ENCODE results near the gene H1-8. TPM values are rescaled to one million over a fixed set of nuclear protein-coding genes. Genes with fewer than 3 reads are reported as not detected.
A peak's percentile ranks its signal among the peaks of the same experiment; 100 is the strongest.

Gene H1-8
- total RNA-seq, 4 donors from 2014 or later = not detected

DNA sequence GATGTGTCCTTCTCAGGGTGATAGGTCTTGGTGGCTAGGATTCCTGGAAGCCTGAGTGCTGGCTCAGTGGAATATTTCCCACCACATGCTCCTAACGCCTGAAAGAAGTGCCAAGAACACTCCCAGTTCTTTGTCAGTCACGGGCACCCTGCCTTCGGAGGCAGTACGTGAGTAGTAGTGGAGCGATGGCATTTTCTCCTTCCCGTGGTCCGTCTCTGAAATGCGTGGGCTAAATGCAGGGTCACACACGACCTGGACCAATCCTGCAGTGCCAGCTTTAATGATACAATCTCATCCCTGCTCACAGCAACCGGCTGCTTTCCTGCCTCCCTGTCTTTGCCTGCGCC, 14.5 kb downstream of the H1-8 start:
- no peaks in the 10 kb centered on the region for H3K27me3 ChIP-seq
- DNase-seq = no peak
- H3K4me3 ChIP-seq = no peak overlapping the region
- no peaks in the 10 kb centered on the region for H3K9me3 ChIP-seq
- H3K36me3 ChIP-seq = no peaks in the 10 kb centered on the region
- in situ Hi-C loops (cut with MboI; ENCODE audit: low pct_ligation_motif_present in 1 of 4, low pct_unique_long_range_greater_than_20kb in 1 of 4, low sequenced_read_pairs in 3 of 4) (no loop called here), intact Hi-C loops (cut with DNase I; ENCODE audit: low total_unique reads) (no loop called here)
- H3K4me1 ChIP-seq = peaks cover 10 to 53% (median 24%) of the 10 kb centered on the region in 4 donors
- H3K27ac ChIP-seq = peak overlapping the region in 2 of 4 donors; percentile 28 to 34
- WGBS, 2 donors (ENCODE audit: low coverage in 1 of 2) = 61% methylated on average over 11 of the region's 11 CpGs; no CpG with 5 or more reads in 1 of the 2 donors
- TF ChIP-seq POLR2A (IDR thresholded peaks at IDR 0.05) = no peak
- no peak for TF ChIP-seq POLR2AphosphoS5 (IDR thresholded peaks at IDR 0.05)
- no peak for TF ChIP-seq EP300 (IDR thresholded peaks at IDR 0.05; ENCODE audit: low read depth)
- TF ChIP-seq, protein P1, sequence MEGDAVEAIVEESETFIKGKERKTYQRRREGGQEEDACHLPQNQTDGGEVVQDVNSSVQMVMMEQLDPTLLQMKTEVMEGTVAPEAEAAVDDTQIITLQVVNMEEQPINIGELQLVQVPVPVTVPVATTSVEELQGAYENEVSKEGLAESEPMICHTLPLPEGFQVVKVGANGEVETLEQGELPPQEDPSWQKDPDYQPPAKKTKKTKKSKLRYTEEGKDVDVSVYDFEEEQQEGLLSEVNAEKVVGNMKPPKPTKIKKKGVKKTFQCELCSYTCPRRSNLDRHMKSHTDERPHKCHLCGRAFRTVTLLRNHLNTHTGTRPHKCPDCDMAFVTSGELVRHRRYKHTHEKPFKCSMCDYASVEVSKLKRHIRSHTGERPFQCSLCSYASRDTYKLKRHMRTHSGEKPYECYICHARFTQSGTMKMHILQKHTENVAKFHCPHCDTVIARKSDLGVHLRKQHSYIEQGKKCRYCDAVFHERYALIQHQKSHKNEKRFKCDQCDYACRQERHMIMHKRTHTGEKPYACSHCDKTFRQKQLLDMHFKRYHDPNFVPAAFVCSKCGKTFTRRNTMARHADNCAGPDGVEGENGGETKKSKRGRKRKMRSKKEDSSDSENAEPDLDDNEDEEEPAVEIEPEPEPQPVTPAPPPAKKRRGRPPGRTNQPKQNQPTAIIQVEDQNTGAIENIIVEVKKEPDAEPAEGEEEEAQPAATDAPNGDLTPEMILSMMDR (IDR thresholded peaks at IDR 0.05) = no peak

DNA sequence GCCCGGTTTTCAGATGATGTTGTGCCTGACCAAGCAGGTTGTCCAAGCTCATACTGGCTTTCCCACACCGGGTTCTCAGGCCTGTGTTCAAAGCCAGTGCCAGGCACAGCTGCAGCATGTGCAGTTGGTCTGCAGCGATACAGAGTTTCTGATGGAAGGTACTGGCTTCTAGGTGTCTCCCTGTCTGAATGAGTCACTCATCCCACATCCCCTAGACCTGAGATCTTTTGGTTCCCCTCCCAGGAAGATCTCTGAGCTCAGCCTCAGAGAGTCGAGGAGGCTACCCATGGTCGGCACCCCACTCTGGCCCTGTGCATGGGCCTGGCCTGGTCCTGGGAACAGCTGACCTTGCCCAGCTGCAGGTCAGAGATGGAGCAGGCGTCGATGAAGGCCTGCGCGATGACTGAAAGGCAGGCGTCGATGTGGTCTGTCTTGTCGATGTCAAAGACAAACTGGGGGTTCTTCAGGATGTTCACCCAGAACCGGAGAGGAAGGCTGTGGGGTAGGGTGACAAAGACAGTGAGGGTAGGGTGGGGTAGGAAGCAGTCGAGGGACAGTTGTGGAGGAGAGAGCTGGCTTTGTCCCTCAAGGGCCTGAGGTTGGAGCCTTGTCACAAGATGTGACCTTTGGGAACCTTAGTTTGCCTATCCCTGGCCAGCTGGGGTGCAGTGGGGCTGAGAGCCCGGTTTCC, 15.3 kb downstream of the H1-8 start:
- DNase-seq = no peak
- intact Hi-C loops (cut with DNase I; ENCODE audit: low total_unique reads) (loop anchor here (1.0 kb wide), 1 partner anchor 35 kb away; no protein-coding TSS in a partner anchor), in situ Hi-C loops (cut with MboI; ENCODE audit: low pct_ligation_motif_present in 1 of 4, low pct_unique_long_range_greater_than_20kb in 1 of 4, low sequenced_read_pairs in 3 of 4) (no loop called here)
- no peaks in the 10 kb centered on the region for H3K9me3 ChIP-seq
- H3K27ac ChIP-seq = peak overlapping the region in 3 of 4 donors; percentile 28 to 80 (median 34)
- WGBS, 2 donors (ENCODE audit: low coverage in 1 of 2) = 87% methylated on average over 15 of the region's 15 CpGs; no CpG with 5 or more reads in 1 of the 2 donors
- no peaks in the 10 kb centered on the region for H3K27me3 ChIP-seq
- no peak overlapping the region for H3K4me3 ChIP-seq
- no peak for TF ChIP-seq POLR2AphosphoS5 (IDR thresholded peaks at IDR 0.05)
- H3K36me3 ChIP-seq = no peaks in the 10 kb centered on the region
- peaks cover 10 to 53% (median 24%) of the 10 kb centered on the region in 4 donors for H3K4me1 ChIP-seq

DNA sequence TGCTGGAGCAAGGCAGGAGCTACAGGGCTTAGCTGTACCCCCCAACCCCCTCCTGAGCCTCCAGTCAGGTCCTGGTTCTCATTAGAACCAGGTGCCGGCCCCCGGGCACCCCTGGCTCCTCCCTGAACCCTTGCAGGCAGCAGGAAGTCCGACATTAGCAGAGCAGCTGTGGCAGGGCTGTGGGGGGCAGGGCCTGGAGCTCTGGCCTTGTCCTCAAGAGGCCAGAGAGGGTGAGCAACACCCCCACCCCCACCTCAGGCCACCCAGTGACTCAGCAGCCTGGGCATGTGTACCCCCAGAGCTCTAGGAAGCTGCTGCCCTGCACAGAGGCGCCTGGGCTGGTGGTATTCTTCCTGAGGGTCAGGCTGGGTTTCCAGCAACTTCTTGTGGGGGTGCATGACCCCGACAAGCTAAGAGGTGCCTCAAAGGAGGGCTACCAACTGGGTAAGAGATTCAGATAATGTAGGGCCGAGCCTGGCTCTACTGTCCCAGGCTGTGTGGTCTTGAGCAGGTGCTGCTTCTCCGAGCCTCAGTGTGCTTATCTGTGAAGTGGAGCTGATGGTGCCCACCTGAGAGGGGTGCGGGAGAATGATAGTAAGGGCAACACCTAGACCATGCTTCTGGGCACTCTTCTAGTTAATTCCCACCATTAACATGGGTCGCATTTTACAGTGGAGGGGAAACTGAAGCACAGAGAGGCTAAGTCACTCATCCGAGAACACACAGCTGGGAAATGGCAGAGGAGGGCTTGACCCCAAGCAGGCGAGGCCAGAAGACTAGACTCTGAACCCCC, 16.0 kb downstream of the H1-8 start:
- H3K36me3 ChIP-seq = no peaks in the 10 kb centered on the region

DNA sequence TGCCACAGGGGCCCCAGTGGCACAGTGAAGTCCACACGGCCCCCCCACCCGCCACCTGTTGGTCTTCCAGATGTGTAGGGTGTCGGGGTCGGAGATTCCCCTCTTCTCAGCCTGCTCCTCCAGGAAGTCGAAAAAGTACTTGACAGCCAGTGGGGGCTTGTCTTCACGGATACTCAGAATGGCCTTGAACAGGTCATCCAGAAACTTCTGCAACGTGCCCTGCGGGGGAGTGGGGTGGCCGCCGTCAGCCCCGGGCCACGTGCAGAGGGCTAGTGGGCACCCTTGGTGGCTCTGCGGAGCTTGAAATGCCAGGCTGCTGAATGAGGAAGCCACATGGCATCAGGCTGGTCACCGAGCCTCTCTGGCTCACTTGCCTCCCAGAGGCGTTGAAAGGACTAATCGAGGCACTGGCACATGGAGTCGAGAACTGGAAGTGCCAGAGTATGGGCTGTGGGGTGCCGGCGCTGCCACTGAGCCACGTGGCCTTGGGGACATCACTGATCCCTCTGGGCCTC, 16.6 kb downstream of the H1-8 start:
- Histone ChIP-seq H3K4me3 (no peak overlapping the region), H3K27ac (peak overlapping the region; percentile 80 to 88 (median 84)), H3K9me3 (no peaks in the 10 kb centered on the region), H3K36me3 (no peaks in the 10 kb centered on the region), H3K27me3 (no peaks in the 10 kb centered on the region), H3K4me1 (peaks cover 10 to 51% (median 27%) of the 10 kb centered on the region in 4 donors)
- DNase-seq = no peak
- WGBS, 2 donors (ENCODE audit: low coverage in 1 of 2) = 83% methylated on average over 14 of the region's 20 CpGs; no CpG with 5 or more reads in 1 of the 2 donors
- TF ChIP-seq POLR2A (IDR thresholded peaks at IDR 0.05) = no peak
- intact Hi-C loops (cut with DNase I; ENCODE audit: low total_unique reads) (no loop called here), in situ Hi-C loops (cut with MboI; ENCODE audit: low pct_ligation_motif_present in 1 of 4, low pct_unique_long_range_greater_than_20kb in 1 of 4, low sequenced_read_pairs in 3 of 4) (no loop called here)

More for the DNA sequence above, 16.0 kb downstream of the H1-8 start:
- WGBS, 2 donors (ENCODE audit: low coverage in 1 of 2) = 78 to 100% methylated on average over 1 to 7 of the region's 11 CpGs
- in situ Hi-C loops (cut with MboI; ENCODE audit: low pct_ligation_motif_present in 1 of 4, low pct_unique_long_range_greater_than_20kb in 1 of 4, low sequenced_read_pairs in 3 of 4) = no loop called here
- H3K9me3 ChIP-seq = no peaks in the 10 kb centered on the region
- no peak for DNase-seq
- TF ChIP-seq, protein P1 (IDR thresholded peaks at IDR 0.05) = no peak
- no peak for TF ChIP-seq EP300 (IDR thresholded peaks at IDR 0.05; ENCODE audit: low read depth)
- TF ChIP-seq POLR2A (IDR thresholded peaks at IDR 0.05) = no peak
- TF ChIP-seq POLR2AphosphoS5 (IDR thresholded peaks at IDR 0.05) = no peak
- H3K4me1 ChIP-seq = peaks cover 10 to 52% (median 25%) of the 10 kb centered on the region in 4 donors
- H3K27ac ChIP-seq = peak overlapping the region in 3 of 4 donors; percentile 34 to 83 (median 80)
- no peaks in the 10 kb centered on the region for H3K27me3 ChIP-seq
- intact Hi-C loops (cut with DNase I; ENCODE audit: low total_unique reads) = loop anchor here (1.0 kb wide), 1 partner anchor 34 kb away; no protein-coding TSS in a partner anchor
- H3K4me3 ChIP-seq = no peak overlapping the region

DNA sequence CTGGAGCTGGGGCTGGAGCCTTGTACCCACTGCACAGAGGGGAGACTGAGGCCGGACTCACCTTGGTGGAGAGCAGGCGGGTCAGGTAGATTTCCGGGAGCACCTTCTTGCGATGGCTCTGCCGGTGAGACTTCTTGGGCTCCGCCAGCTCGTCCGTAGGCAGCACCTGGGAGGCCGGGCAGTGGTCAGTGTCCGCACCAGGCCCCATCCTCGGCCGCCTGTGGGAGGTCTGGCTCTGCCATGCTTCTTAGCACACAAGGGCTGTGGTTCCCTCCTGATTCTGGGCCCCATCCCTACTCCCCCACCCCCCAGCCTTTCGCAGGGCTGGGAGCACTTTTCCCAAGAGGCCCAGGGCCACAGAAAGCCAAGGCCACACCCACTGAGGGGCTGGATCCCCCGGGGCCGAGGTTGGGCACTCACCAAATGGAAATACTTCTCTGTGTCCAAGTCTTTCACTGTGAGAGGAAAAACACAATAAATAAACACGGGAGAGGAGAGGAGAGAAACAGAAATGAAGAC, 17.4 kb downstream of the H1-8 start:
- Histone ChIP-seq H3K4me3 (no peak overlapping the region), H3K27me3 (no peaks in the 10 kb centered on the region), H3K9me3 (no peaks in the 10 kb centered on the region), H3K4me1 (peaks cover 10 to 44% (median 25%) of the 10 kb centered on the region in 4 donors), H3K36me3 (no peaks in the 10 kb centered on the region), H3K27ac (peak overlapping the region; percentile 80 to 88 (median 84))
- intact Hi-C loops (cut with DNase I; ENCODE audit: low total_unique reads) (no loop called here), in situ Hi-C loops (cut with MboI; ENCODE audit: low pct_ligation_motif_present in 1 of 4, low pct_unique_long_range_greater_than_20kb in 1 of 4, low sequenced_read_pairs in 3 of 4) (no loop called here)
- TF ChIP-seq, protein P1 (IDR thresholded peaks at IDR 0.05) = no peak
- no peak for TF ChIP-seq POLR2AphosphoS5 (IDR thresholded peaks at IDR 0.05)
- TF ChIP-seq POLR2A (IDR thresholded peaks at IDR 0.05) = no peak
- no peak for TF ChIP-seq EP300 (IDR thresholded peaks at IDR 0.05; ENCODE audit: low read depth)
- 0 to 63% methylated on average over 1 to 16 of the region's 16 CpGs for WGBS, 2 donors (ENCODE audit: low coverage in 1 of 2)
- DNase-seq = no peak

All from transverse colon (tissue), 4 donors.